ENCODE measurements around the gene SLC25A19.

Gene SLC25A19

DNA sequence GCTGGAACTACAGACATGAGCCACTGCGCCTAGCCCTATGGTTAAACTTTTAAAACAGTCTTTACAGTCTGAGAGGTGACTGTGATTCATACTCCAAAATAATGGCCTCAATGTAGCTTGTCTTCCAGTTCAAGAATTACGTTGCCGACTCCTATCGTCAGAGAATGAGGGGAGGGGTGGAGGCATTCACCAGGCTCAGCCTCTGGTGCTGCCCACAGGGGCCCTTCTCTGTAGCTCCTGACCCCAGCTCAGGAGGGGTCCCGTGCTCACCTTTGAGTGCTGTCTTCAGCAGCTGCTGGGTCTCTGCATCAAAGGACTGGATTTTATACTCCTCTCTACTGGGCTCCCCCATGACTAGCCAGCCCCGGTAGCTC lies 19.4 kb downstream of the SLC25A19 start:
- DNase-seq (ENCODE audit: low read depth), result no peak
- H3K4me3 ChIP-seq (ENCODE audit: low read depth, low read length), result peak overlapping the region; percentile 92
- TF ChIP-seq CTCF (IDR thresholded peaks at IDR 0.05; ENCODE audit: control insufficient read depth, extremely low read depth, insufficient read depth), result no peak

DNA sequence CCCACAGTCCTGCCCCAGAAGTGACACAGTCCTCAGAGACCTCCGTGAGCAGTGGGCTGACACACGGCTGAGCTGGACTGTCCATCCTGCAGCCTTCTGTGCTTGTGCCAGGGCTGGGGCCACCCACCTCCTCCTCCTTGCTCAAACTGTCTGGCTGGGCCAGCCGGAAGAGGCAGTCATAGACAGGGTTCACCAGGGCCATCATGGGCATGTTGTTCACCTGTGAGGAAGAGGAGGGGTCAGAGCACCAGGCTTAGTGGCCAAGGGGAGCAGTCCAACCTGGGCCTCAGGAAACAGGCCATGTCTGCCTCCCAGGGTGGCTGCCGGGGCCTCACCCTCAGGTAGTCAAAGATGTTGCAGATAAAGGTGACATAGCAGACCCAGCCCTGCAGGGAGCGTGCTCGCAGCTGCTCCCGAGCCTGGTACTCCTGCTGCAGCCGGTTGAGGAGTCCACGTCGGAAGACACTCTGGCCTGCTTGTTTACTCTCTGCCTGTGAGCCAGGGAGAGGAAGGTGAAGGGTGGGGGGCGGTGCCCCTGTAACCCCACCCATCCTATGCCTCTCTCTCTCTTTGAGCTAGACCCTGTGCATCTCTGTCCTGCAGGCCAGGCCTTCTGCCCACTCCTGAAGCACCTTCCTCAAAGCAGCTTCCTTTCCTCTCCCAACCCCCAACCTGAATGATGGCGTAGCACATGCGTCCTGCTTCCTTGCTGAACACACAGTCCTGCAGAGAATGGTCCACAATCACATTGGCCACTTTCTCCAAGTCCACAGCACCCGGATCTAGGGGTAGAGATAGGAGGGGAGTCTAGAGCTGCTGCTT lies 21.6 kb downstream of the SLC25A19 start:
- H3K4me3 ChIP-seq (ENCODE audit: low read depth, low read length), result no peak overlapping the region
- no peak for DNase-seq (ENCODE audit: low read depth)
- TF ChIP-seq CTCF (IDR thresholded peaks at IDR 0.05; ENCODE audit: control insufficient read depth, extremely low read depth, insufficient read depth), result no peak

- H3K4me3 ChIP-seq (ENCODE audit: low read depth, low read length), result no peak overlapping the region
- DNase-seq (ENCODE audit: low read depth), result no peak
- TF ChIP-seq CTCF (IDR thresholded peaks at IDR 0.05; ENCODE audit: control insufficient read depth, extremely low read depth, insufficient read depth), result no peak
These were observed 22.2 kb downstream of the SLC25A19 start for GRCh38 chr17:75267153-75267410.

DNA sequence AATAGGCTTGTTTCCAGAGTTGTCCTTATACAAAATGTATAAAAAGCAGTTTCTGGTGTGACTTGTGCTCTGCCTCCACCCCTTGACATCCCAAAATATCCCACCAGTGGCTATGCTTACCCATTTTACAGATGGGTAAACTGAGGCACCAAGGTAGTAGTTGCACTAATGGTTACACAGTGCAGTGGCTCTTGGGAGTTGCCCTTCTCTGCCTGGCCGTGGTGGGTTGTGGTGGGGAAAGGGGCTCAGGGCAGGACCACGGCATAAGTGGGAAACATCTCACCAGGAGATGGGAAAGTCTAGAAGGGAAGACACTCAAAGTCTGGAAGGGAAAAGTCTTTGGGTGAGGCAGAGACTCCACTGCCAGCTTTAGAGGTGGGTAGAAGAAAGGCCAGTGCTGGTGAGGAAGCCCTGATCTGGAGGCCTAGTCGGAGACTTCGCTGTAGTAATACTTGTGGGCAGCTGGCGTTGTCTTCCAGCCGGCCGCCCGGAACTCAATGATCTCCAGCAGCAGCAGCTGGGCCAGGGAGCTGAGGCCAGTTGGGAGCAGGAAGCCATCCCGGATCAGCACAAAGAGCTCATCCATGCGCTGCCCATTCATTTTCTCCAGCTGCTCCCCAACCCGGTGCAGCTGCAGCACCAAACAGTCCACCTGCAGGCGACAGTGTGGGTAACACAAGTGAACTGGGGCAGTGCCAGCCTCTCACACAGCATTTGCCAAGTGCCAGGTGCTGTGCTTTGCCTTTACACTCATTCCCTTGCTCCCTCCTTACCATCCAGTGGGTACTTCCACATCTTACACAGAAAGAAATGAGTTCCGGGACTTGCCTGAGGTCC lies 22.7 kb downstream of the SLC25A19 start:
- no peak for DNase-seq (ENCODE audit: low read depth)
- TF ChIP-seq CTCF (IDR thresholded peaks at IDR 0.05; ENCODE audit: control insufficient read depth, extremely low read depth, insufficient read depth), result no peak
- no peak overlapping the region for H3K4me3 ChIP-seq (ENCODE audit: low read depth, low read length)

- TF ChIP-seq CTCF (IDR thresholded peaks at IDR 0.05; ENCODE audit: control insufficient read depth, extremely low read depth, insufficient read depth), result no peak
- no peak overlapping the region for H3K4me3 ChIP-seq (ENCODE audit: low read depth, low read length)
- no peak for DNase-seq (ENCODE audit: low read depth)
These were observed 23.5 kb downstream of the SLC25A19 start for GRCh38 chr17:75265614-75266315.

GRCh38 chr17:75263055-75263454 lies 26.2 kb downstream of the SLC25A19 start:
- peak overlapping the region; percentile 90 for H3K4me3 ChIP-seq (ENCODE audit: low read depth, low read length)
- no peak for TF ChIP-seq CTCF (IDR thresholded peaks at IDR 0.05; ENCODE audit: control insufficient read depth, extremely low read depth, insufficient read depth)
- no peak for DNase-seq (ENCODE audit: low read depth)

Measured in LNCaP clone FGC (cell line).